GM12878 (cell line): ENCODE measurements around the gene AIG1. TPM values are rescaled to one million over a fixed set of nuclear protein-coding genes. Genes with fewer than 3 reads are reported as not detected.
A peak's percentile ranks its signal among the peaks of the same experiment; 100 is the strongest.

Experiments used
- BCL3 ChIP-seq: IDR thresholded peaks from 2 replicates; pipeline ENCODE4 v1.6.1; 2011; ENCODE audit warnings: borderline replicate concordance, low read depth, mild to moderate bottlenecking, moderate library complexity, low read length; ENCODE audit not compliant: insufficient read depth, poor library complexity, severe bottlenecking
- EGR1 ChIP-seq, 2 experiments: IDR thresholded peaks; 1 replicate in 1 of 2; 2 replicates in 1 of 2; pipeline ENCODE4 v1.6.1; 2011 to 2012; ENCODE audit warnings: low read depth in 2 of 2, low read length in 2 of 2, borderline replicate concordance in 1 of 2, mild to moderate bottlenecking in 1 of 2, moderate library complexity in 1 of 2
- ESRRA ChIP-seq: IDR thresholded peaks from 2 replicates; pipeline ENCODE4 v1.6.1; 2012; ENCODE audit warnings: mild to moderate bottlenecking, low read length, improper control_type of control experiment
- GATAD2B ChIP-seq: fragments of 450-650 bp; conservative IDR thresholded peaks from 2 replicates; pipeline ENCODE4 v1.6.1; 2017; ENCODE audit warnings: low read depth, mild to moderate bottlenecking, moderate library complexity
- HDAC6 ChIP-seq: fragments of 200-600 bp; sonication (generic); IDR thresholded peaks from one replicate; pipeline ENCODE4 v1.8.0; 2017; ENCODE audit warnings: antibody characterized with exemption; ENCODE audit not compliant: unreplicated experiment
- MYC ChIP-seq: IDR thresholded peaks from 2 replicates; pipeline ENCODE4 v1.6.1; 2011; ENCODE audit warnings: mild to moderate bottlenecking, low read length, moderate library complexity, inconsistent platforms; ENCODE audit not compliant: insufficient read depth, insufficient replicate concordance, insufficient read length, severe bottlenecking
- PML ChIP-seq: IDR thresholded peaks from 2 replicates; pipeline ENCODE4 v1.6.1; 2012; ENCODE audit warnings: low read length, inconsistent platforms
- YY1 ChIP-seq: IDR thresholded peaks from 2 replicates; pipeline ENCODE4 v1.6.1; 2011; ENCODE audit warnings: low read depth, mild to moderate bottlenecking, low read length
- ZNF274 ChIP-seq: IDR thresholded peaks from one replicate; pipeline ENCODE4 v1.8.0; 2011; ENCODE audit not compliant: insufficient read length, insufficient read depth
- polyA plus RNA-seq, 11 experiments: library from polyadenylated mRNA; depleted of rRNA in 4 of 11; unstranded in 6 of 11; stranded (reverse) in 5 of 11; fragments of >200 nt; fragmentation: Nextera tagmentation in 4 of 11; fragmentation: Illumina TruSeq in 1 of 11; extraction: Ambion mirVana in 4 of 11; extraction: Trizol in 1 of 11; gene quantifications; 1 replicate in 1 of 11; 2 replicates in 10 of 11; pipeline versions ENCODE4 v1.2.1 to v1.2.3, GENCODE V29; 2011 to 2016; ENCODE audit warnings: inconsistent platforms in 2 of 11, missing spikeins in 2 of 11, low read depth in 1 of 11
- total RNA-seq, 4 experiments: library from RNA; depleted of rRNA in 3 of 4; stranded (reverse); fragments of >200 nt in 3 of 4; fragmentation: Illumina TruSeq in 1 of 4; extraction: Trizol in 1 of 4; gene quantifications; 2 replicates each; pipeline versions ENCODE4 v1.2.1 to v1.2.3, GENCODE V29; 2013 to 2021
- TF ChIP-seq, protein P1 (sequence below): IDR thresholded peaks from 2 replicates; pipeline ENCODE4 v1.6.1; 2011; ENCODE audit warnings: low read depth, mild to moderate bottlenecking, low read length, moderate library complexity, borderline replicate concordance; ENCODE audit errors: extremely low read depth

The AIG1 gene
- total and polyA plus RNA-seq, 10 of the 15 experiments (the other 5 are each of a cell fraction or from before 2014, with no cell fraction given), result 27.0 to 74.5 (median 36.4) TPM

GRCh38 chr6:143060806-143061596 is at the start of gene AIG1 (continued):
- no peak for TF ChIP-seq BCL3
- no peak for TF ChIP-seq HDAC6
- peak; percentile 64 for TF ChIP-seq MYC
- TF ChIP-seq YY1, result peak; percentile 88
- TF ChIP-seq, protein P1, sequence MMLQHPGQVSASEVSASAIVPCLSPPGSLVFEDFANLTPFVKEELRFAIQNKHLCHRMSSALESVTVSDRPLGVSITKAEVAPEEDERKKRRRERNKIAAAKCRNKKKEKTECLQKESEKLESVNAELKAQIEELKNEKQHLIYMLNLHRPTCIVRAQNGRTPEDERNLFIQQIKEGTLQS, result no peak
- TF ChIP-seq PML, result no peak
- no peak for TF ChIP-seq ESRRA
- peak; percentile 12; the same call in 1 of the 2 replicates for TF ChIP-seq GATAD2B
- no peak for TF ChIP-seq ZNF274
- peak in 1 of 2 experiments; percentile 96; a peak in 2 of 3 replicates for TF ChIP-seq EGR1 (IDR thresholded peaks at IDR 0.05; ENCODE audit: borderline replicate concordance in 1 of 2, low read depth in 2 of 2, low read length in 2 of 2)
